SK-N-SH treated with all-trans-retinoic acid at 6 μM for 48 hours (cell line): Measurements from ENCODE around the gene HEXIM2.

Source experiments
- ATAC-seq: fragments of 200-7000 bp; cut with Tn5 transposase; 3 replicates; pipeline ENCODE4 v1.9.1; 2020; ENCODE audit warnings: mild to moderate bottlenecking, moderate library complexity
- ARNTL ChIP-seq: fragments of 450-650 bp; formaldehyde crosslinking; IDR thresholded peaks from 2 replicates; pipeline ENCODE4 v1.5.0; 2020; ENCODE audit warnings: low read depth, mild to moderate bottlenecking, moderate library complexity, borderline replicate concordance
- BACH2 ChIP-seq: fragments of 250-450 bp; sonication (Bioruptor Pico); IDR thresholded peaks from 2 replicates; pipeline ENCODE4 v1.9.0; 2021; ENCODE audit warnings: mild to moderate bottlenecking, borderline replicate concordance
- CSDC2 ChIP-seq: fragments of 250-450 bp; sonication (Bioruptor Pico); IDR thresholded peaks from 2 replicates; pipeline ENCODE4 v1.5.0; 2020; ENCODE audit warnings: mild to moderate bottlenecking, moderate library complexity
- ESRRG ChIP-seq: fragments of 250-450 bp; sonication (Bioruptor Pico); IDR thresholded peaks from 2 replicates; pipeline ENCODE4 v1.6.1; 2021; ENCODE audit warnings: mild to moderate bottlenecking
- GLIS3 ChIP-seq: fragments of 250-450 bp; sonication (Bioruptor Pico); IDR thresholded peaks from 2 replicates; pipeline ENCODE4 v1.5.0; 2020; ENCODE audit warnings: mild to moderate bottlenecking, moderate library complexity
- ISL1 ChIP-seq: fragments of 250-450 bp; sonication (Bioruptor Pico); IDR thresholded peaks from 2 replicates; pipeline ENCODE4 v2.1.2; 2022; ENCODE audit warnings: mild to moderate bottlenecking, moderate library complexity
- OSR1 ChIP-seq: fragments of 250-450 bp; sonication (Bioruptor Pico); IDR thresholded peaks from 2 replicates; pipeline ENCODE4 v1.8.0; 2022; ENCODE audit warnings: moderate library complexity, mild to moderate bottlenecking, inconsistent platforms
- TCF4 ChIP-seq: fragments of 250-450 bp; sonication (Bioruptor Pico); IDR thresholded peaks from 2 replicates; pipeline ENCODE4 v1.8.0; 2021; ENCODE audit warnings: mild to moderate bottlenecking, moderate library complexity, borderline replicate concordance
- TOX ChIP-seq: fragments of 250-450 bp; sonication (Bioruptor Pico); IDR thresholded peaks from 2 replicates; pipeline ENCODE4 v1.8.0; 2021; ENCODE audit warnings: mild to moderate bottlenecking, moderate library complexity, borderline replicate concordance
- ZC3H10 ChIP-seq: fragments of 250-450 bp; sonication (Bioruptor Pico); IDR thresholded peaks from 2 replicates; pipeline ENCODE4 v1.5.1; 2021; ENCODE audit warnings: mild to moderate bottlenecking, moderate library complexity
- ZNF565 ChIP-seq: fragments of 450-650 bp; formaldehyde crosslinking; conservative IDR thresholded peaks from 2 replicates; pipeline ENCODE4 v1.5.0; 2020; ENCODE audit warnings: low read depth, mild to moderate bottlenecking, moderate library complexity
- ZNF8 ChIP-seq: fragments of 450-650 bp; formaldehyde crosslinking; IDR thresholded peaks from 2 replicates; pipeline ENCODE4 v1.5.0; 2020; ENCODE audit warnings: mild to moderate bottlenecking, moderate library complexity
- TF ChIP-seq, protein P1 (sequence below): fragments of 250-450 bp; sonication (Bioruptor Pico); IDR thresholded peaks from 2 replicates; pipeline ENCODE4 v1.8.0; 2020; ENCODE audit warnings: mild to moderate bottlenecking, moderate library complexity, borderline replicate concordance
- TF ChIP-seq, protein P2 (sequence below): fragments of 250-450 bp; sonication (Bioruptor Pico); IDR thresholded peaks from 2 replicates; pipeline ENCODE4 v1.8.0; 2021; ENCODE audit warnings: low read depth, mild to moderate bottlenecking, moderate library complexity, borderline replicate concordance
- TF ChIP-seq, protein P3 (sequence below): fragments of 250-450 bp; sonication (Bioruptor Pico); IDR thresholded peaks from 2 replicates; pipeline ENCODE4 v1.5.0; 2020; ENCODE audit warnings: mild to moderate bottlenecking, moderate library complexity
- TF ChIP-seq, protein P4 (sequence below): fragments of 250-450 bp; sonication (Bioruptor Pico); IDR thresholded peaks from 2 replicates; pipeline ENCODE4 v1.5.1; 2020; ENCODE audit warnings: low read depth, mild to moderate bottlenecking, moderate library complexity
- TF ChIP-seq, protein P5 (sequence below): fragments of 250-450 bp; sonication (Bioruptor Pico); IDR thresholded peaks from 2 replicates; pipeline ENCODE4 v1.5.1; 2021; ENCODE audit warnings: mild to moderate bottlenecking, moderate library complexity

The HEXIM2 gene

DNA sequence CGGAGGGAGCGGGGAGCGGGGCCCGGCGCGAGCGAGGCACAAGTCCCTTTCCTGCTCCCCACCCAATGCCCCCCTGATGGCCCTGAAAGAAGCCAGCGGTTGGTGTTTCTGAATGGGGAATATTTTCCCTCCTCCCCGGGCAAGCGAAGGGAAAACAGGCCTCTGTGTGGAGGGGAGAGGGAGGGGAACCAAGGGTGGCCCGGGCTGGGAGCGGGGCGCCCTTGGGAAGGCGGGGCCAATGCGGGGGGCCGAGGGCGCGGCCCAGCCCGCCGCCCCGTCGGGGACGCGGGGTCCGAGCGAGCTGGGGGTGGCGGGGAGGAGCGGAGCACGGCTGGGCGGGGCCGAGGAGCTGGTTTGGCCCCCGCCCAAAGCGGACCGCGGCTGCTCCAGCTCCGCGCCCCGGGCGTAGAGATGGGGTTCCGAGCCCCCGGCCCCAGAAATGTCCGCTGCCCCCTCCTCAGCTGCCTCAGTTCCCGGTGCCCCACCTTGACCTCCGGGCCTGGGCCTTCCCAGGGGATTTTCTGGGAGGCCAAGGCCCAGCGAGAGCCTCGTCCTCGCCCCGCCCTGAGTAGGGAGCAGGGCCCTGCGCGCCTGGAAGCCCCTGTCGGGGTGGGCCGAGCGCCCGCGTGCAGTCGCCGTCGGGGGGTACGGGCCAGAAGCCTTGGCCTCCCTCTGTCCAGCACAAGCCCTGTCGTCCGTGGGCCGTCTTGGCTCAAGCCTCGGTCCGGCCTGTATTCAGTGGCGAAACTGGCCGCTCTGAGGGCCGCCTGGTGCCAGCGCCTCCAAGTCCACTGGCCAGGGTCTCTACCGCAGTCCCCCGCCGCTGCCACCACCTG lies 17.3 kb upstream of the HEXIM2 start:
- TF ChIP-seq, protein P1, sequence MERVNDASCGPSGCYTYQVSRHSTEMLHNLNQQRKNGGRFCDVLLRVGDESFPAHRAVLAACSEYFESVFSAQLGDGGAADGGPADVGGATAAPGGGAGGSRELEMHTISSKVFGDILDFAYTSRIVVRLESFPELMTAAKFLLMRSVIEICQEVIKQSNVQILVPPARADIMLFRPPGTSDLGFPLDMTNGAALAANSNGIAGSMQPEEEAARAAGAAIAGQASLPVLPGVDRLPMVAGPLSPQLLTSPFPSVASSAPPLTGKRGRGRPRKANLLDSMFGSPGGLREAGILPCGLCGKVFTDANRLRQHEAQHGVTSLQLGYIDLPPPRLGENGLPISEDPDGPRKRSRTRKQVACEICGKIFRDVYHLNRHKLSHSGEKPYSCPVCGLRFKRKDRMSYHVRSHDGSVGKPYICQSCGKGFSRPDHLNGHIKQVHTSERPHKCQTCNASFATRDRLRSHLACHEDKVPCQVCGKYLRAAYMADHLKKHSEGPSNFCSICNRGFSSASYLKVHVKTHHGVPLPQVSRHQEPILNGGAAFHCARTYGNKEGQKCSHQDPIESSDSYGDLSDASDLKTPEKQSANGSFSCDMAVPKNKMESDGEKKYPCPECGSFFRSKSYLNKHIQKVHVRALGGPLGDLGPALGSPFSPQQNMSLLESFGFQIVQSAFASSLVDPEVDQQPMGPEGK (CRISPR knock-in tag) = no peak
- no peak for TF ChIP-seq ZNF565
- no peak for ATAC-seq

DNA sequence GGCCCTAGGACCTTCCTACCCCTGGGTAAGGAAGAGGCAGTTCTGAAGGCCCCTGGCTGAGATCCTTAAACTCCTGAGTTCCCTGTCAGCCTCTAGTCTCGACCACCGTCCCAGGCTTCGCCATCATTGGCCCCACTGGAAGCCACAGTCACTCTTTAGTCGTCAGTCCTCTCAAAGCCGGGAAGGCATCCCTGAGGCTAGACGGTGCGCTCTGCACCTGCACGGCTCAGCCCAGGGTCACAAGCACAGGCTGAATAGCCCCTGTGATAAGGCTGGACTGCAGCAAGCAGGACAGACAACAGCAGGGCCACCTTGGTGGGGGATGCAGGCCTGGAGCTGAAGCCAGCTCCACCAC lies 16.7 kb upstream of the HEXIM2 start:
- ATAC-seq = no peak
- no peak for TF ChIP-seq ZNF8
- TF ChIP-seq OSR1 (CRISPR knock-in tag) = no peak
- no peak for TF ChIP-seq TOX
- TF ChIP-seq ARNTL (CRISPR knock-in tag) = no peak
- no peak for TF ChIP-seq CSDC2 (CRISPR knock-in tag)
- no peak for TF ChIP-seq BACH2
- TF ChIP-seq, all 23 proteins: peak for 0

DNA sequence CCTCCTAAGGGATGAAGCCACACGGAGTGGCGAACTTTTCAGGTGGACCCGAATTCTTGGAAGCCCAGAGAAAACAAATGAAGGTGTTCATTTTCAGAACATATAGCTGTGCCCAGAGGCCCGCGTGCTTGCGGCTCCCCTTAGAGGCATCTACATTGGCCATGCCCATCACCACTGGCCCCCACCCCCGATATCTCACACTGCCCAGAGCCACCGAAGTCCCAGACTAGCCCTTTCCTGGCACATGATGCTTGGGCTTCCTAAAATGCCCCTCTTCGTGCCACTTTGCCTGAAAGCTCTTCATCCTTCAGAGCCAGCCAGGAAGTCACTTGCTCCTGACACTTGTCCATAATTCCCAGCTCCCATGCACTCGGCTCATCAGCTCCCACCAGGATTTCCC lies 15.5 kb upstream of the HEXIM2 start:
- TF ChIP-seq TCF4 = no peak
- TF ChIP-seq ZC3H10 (CRISPR knock-in tag) = no peak
- TF ChIP-seq, protein P2, sequence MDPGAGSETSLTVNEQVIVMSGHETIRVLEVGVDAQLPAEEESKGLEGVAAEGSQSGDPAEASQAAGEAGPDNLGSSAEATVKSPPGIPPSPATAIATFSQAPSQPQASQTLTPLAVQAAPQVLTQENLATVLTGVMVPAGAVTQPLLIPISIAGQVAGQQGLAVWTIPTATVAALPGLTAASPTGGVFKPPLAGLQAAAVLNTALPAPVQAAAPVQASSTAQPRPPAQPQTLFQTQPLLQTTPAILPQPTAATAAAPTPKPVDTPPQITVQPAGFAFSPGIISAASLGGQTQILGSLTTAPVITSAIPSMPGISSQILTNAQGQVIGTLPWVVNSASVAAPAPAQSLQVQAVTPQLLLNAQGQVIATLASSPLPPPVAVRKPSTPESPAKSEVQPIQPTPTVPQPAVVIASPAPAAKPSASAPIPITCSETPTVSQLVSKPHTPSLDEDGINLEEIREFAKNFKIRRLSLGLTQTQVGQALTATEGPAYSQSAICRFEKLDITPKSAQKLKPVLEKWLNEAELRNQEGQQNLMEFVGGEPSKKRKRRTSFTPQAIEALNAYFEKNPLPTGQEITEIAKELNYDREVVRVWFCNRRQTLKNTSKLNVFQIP = no peak
- TF ChIP-seq BACH2 = no peak
- TF ChIP-seq, all 23 proteins: peak for 0
- ATAC-seq = no peak

DNA sequence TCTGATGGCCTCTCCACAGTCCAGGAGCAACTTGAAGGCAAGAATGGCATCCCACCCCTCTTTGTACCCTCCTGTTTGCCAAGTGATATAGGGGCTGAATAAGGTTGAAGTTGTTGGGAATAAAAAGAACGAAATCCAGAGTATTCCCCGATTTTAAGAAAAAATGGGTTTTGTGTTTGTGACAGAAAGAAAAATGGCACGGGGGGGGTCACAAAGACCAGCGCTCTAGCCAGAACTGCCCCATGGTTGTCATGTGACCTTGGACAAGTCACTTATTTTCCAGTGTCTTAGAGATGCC lies 15.1 kb upstream of the HEXIM2 start:
- TF ChIP-seq ZNF8 (no peak), TCF4 (no peak), TOX (no peak), GLIS3 (CRISPR knock-in tag) (no peak), ZC3H10 (CRISPR knock-in tag) (no peak), BACH2 (no peak)
- TF ChIP-seq, protein P3, sequence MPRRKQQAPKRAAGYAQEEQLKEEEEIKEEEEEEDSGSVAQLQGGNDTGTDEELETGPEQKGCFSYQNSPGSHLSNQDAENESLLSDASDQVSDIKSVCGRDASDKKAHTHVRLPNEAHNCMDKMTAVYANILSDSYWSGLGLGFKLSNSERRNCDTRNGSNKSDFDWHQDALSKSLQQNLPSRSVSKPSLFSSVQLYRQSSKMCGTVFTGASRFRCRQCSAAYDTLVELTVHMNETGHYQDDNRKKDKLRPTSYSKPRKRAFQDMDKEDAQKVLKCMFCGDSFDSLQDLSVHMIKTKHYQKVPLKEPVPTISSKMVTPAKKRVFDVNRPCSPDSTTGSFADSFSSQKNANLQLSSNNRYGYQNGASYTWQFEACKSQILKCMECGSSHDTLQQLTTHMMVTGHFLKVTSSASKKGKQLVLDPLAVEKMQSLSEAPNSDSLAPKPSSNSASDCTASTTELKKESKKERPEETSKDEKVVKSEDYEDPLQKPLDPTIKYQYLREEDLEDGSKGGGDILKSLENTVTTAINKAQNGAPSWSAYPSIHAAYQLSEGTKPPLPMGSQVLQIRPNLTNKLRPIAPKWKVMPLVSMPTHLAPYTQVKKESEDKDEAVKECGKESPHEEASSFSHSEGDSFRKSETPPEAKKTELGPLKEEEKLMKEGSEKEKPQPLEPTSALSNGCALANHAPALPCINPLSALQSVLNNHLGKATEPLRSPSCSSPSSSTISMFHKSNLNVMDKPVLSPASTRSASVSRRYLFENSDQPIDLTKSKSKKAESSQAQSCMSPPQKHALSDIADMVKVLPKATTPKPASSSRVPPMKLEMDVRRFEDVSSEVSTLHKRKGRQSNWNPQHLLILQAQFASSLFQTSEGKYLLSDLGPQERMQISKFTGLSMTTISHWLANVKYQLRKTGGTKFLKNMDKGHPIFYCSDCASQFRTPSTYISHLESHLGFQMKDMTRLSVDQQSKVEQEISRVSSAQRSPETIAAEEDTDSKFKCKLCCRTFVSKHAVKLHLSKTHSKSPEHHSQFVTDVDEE (CRISPR knock-in tag) = no peak
- TF ChIP-seq, protein P2 = no peak
- ATAC-seq = no peak

DNA sequence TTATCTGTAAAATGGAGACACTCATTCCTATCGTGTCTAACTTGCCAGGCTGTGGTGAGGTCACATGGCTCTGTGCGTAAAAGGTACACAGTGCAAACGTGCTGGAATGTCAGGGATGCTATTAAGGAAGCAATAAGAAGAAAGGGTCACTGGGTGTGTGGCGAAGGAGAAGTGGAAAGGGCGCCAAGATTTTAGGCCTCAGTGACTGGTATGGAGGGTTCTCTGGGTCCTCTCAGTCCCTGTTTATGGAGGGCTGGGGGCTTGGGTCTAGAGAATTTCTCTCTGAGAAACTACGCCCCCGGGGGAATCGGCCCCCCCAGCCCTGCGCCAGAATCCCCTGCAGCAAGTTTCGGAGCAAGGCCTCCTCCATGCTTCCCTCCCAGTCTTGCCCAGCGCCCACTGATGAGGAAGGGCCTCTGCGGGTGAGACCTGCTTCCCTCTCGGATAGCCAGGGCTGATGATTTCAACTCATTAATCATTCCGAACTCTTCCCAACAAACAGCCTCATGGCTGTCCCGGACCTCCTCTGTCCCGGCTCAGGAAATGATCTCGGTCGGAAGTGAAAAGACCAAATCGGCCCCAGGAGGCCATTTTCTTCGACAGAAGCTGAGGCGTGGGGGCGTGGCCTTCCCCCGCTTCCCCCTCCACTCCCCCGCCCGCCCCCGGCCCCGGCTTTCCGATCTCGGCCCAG lies 14.6 kb upstream of the HEXIM2 start:
- peak; percentile 15 for ATAC-seq
- TF ChIP-seq ZNF8 = no peak
- no peak for TF ChIP-seq ZNF565
- TF ChIP-seq BACH2 = no peak
- TF ChIP-seq, protein P3 (CRISPR knock-in tag) = peak; percentile 19; the same call in 1 of the 2 replicates
- TF ChIP-seq, protein P4, sequence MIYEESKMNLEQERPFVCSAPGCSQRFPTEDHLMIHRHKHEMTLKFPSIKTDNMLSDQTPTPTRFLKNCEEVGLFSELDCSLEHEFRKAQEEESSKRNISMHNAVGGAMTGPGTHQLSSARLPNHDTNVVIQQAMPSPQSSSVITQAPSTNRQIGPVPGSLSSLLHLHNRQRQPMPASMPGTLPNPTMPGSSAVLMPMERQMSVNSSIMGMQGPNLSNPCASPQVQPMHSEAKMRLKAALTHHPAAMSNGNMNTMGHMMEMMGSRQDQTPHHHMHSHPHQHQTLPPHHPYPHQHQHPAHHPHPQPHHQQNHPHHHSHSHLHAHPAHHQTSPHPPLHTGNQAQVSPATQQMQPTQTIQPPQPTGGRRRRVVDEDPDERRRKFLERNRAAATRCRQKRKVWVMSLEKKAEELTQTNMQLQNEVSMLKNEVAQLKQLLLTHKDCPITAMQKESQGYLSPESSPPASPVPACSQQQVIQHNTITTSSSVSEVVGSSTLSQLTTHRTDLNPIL (CRISPR knock-in tag) = no peak
- no peak for TF ChIP-seq ISL1 (CRISPR knock-in tag)
- TF ChIP-seq ZC3H10 (CRISPR knock-in tag) = 0 out of 2 replicates have a peak, but pooled peaks have one; percentile 17
- no peak for TF ChIP-seq ESRRG
- TF ChIP-seq CSDC2 (CRISPR knock-in tag) = peak; percentile 87; the same call in 1 of the 2 replicates
- TF ChIP-seq, protein P5, sequence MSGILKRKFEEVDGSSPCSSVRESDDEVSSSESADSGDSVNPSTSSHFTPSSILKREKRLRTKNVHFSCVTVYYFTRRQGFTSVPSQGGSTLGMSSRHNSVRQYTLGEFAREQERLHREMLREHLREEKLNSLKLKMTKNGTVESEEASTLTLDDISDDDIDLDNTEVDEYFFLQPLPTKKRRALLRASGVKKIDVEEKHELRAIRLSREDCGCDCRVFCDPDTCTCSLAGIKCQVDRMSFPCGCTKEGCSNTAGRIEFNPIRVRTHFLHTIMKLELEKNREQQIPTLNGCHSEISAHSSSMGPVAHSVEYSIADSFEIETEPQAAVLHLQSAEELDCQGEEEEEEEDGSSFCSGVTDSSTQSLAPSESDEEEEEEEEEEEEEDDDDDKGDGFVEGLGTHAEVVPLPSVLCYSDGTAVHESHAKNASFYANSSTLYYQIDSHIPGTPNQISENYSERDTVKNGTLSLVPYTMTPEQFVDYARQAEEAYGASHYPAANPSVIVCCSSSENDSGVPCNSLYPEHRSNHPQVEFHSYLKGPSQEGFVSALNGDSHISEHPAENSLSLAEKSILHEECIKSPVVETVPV = no peak
